ENCODE results near the gene NPSR1.
"Not testable (repeated sequence)": the region's sequence is repeated elsewhere in the genome, so short reads cannot be mapped to it uniquely, and the experiment has no call there.

The NPSR1 gene, protein sequence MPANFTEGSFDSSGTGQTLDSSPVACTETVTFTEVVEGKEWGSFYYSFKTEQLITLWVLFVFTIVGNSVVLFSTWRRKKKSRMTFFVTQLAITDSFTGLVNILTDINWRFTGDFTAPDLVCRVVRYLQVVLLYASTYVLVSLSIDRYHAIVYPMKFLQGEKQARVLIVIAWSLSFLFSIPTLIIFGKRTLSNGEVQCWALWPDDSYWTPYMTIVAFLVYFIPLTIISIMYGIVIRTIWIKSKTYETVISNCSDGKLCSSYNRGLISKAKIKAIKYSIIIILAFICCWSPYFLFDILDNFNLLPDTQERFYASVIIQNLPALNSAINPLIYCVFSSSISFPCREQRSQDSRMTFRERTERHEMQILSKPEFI

GRCh38 chr7:34657632-34658268, at the start of gene NPSR1:
TSS of gene NPSR1 (plus strand) at chr7:34658218. CDS start at chr7:34658413, 195 bp downstream.
- no peak for FAIRE-seq

- no peak for FAIRE-seq
Measured at GRCh38 chr7:34612661-34613060, 45.4 kb upstream of the NPSR1 start.

- FAIRE-seq: no peak
Measured at GRCh38 chr7:34620425-34620824, 37.6 kb upstream of the NPSR1 start.

DNA sequence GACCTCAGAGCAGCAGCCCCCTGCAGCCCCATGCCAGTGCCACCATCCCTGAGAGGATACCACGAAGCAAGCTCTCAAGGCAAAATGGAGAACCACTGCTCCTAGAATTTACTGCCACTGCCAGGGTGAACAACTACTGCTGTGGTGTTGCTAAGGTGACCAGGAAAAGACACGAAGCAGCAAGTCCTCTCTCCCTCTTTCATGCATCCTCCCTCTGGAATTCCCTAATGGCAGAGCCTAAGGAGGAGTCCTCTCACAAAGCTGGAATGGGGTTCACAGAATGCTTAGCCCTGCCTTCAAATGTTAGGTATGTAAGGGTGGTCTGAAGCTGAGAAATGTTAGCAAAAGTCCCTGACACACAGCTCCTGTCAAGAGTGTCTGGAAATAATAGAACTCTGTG, 35.8 kb upstream of the NPSR1 start:
- FAIRE-seq: no peak

DNA sequence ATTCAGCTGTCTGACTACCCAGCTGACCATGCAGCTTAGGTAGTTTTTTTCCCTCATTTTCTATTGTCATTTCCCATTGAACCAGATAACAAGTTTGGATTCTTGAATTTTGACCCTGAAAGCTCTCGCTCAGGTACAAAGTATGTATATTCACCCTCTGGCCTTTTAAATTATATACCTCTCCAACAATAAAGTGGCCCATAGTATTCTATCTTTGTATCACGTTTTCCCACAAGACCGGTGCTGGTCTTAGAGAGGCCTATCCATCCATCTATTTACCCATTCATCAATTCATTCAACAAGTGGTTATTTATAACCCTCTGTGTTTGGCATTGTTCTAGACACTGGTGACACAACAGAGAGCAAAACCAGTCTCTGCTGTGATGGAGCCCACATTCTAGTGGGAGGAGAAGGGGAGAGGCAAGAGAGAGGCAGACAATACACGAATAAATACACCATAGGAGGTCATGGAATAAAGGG, 35.2 kb upstream of the NPSR1 start:
- no peak for FAIRE-seq

DNA sequence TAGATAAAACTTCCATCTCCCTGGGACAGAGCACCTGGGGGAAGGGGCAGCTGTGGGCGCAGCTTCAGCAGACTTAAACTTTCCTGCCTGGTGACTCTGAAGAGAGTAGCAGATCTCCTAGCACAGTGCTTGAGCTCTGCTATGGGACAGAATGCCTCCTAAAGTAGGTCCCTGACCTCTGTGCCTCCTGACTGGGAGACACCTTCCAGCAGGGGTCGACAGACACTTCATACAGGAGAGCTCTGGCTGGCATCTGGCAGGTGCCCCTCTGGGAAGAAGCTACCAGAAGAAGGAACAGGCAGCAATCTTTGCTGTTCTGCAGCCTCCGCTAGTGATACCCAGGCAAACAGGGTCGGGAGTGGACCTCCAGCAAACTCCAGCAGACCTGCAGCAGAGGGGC, 29.4 kb upstream of the NPSR1 start:
- FAIRE-seq: not testable (repeated sequence)

- no peak for FAIRE-seq
Measured at GRCh38 chr7:34652809-34653208, 5.2 kb upstream of the NPSR1 start.

DNA sequence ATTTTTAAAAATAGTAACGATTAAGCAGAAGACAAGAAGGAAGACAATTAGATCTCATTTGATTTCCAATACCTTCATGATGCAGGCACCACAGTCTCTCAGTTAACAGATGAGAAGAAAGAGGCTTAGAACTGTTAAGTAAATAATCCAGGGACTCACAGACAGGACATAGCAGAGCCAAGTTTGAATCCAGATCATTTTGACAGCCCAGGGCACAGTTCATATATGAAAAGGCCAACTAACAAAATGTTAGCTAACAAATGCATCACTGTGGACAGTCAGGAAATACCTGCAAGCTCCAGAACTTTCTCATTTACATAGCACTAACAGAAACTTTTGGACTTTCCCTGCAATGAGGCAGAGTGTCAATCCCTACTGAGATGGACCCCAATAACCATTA, 4.2 kb upstream of the NPSR1 start:
- FAIRE-seq: no peak

DNA sequence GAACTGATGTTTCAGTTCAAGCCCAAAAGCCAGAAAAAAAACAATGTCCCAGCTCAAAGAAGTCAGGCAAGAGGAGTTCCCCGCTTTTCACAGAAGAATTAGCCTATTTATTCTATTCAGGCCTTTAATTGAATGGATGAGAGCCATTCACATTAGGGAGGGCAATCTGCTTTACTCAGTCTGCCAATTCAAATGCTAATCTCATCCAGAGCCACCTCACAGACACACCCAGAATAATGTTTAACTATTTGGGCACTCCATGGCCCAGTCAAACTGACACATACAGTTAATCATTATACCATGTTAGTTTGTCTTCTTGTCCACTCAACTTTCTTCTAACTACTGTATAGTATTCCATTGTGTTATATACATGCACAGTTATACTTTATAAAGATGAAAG, 2.6 kb upstream of the NPSR1 start:
- no peak for FAIRE-seq

DNA sequence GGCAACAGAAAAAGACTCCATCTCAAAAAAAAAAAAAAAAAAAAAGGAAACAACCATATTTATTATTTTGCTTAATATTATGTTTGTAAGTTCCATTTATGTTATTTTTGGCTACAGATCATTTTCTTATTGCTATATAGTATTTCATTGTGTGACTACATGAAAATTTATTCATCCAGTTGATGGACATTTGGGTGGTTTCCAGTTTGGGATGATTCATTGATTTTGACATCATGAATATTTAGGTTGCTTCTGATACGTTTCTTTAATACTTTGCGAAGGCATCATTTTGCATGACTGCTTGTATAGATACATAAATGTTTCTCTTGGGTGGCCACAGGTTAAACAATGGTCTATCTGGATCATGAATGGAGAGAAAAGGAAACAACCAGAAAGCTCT, 2.0 kb upstream of the NPSR1 start:
- FAIRE-seq: no peak

DNA sequence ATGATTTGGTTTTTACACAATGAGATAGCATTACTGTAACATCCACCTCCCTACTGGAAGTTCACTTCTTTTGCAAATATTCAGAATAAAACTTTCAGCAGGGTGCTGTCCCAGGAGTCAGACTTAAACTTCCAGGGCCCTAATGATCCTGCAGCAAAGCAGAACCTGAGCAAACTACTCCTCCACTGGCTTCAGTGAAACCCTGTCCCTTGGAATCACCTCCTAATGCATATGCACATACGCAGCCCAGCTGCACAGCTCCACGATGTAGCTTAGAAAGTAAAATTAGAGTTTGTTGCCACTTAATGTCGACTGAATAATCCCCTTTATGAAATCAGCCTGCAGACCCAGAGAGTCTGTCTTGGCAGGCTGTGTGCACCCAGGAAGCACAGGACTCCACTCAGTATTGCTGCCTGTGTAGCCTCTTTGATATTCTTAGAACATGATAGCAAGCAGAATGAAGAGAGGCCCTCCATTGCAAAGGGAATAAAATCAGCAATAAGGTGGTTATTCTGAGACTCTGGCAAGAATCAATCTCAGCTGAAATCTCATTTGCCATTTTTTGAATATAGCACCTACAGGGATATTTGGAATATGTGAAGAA, 1.6 kb downstream of the NPSR1 start:
- FAIRE-seq: no peak

GRCh38 chr7:34662058-34662708, 4.2 kb downstream of the NPSR1 start:
- FAIRE-seq: no peak

GRCh38 chr7:34664755-34665154, 6.7 kb downstream of the NPSR1 start:
- no peak for FAIRE-seq

GRCh38 chr7:34672430-34672829, 14.4 kb downstream of the NPSR1 start:
- no peak for FAIRE-seq

DNA sequence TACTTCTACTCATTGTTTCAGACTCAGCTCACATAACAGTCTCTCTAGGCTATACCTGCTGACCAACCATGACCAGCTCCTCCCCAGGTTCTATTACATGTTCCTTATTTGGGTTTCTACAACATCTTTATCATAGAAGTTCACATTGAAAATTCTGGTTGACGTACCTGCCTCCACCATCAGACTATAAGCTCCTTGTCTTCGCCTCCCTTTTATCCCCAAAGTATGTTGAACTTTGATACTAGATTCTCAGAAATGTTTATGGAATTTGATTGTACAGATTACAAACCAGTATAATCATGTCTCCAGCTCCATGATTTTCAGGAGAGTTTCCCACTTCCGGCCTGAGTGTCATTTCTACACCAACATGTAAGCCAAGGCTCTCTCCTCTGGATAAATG, 15.0 kb downstream of the NPSR1 start:
- FAIRE-seq: no peak

- no peak for FAIRE-seq
Measured at GRCh38 chr7:34675749-34676374, 17.8 kb downstream of the NPSR1 start.

GRCh38 chr7:34677491-34677890, 19.5 kb downstream of the NPSR1 start:
- FAIRE-seq: no peak

GRCh38 chr7:34687529-34687928, 29.5 kb downstream of the NPSR1 start:
- no peak for FAIRE-seq

GRCh38 chr7:34696415-34696814, 38.4 kb downstream of the NPSR1 start:
- FAIRE-seq: no peak

DNA sequence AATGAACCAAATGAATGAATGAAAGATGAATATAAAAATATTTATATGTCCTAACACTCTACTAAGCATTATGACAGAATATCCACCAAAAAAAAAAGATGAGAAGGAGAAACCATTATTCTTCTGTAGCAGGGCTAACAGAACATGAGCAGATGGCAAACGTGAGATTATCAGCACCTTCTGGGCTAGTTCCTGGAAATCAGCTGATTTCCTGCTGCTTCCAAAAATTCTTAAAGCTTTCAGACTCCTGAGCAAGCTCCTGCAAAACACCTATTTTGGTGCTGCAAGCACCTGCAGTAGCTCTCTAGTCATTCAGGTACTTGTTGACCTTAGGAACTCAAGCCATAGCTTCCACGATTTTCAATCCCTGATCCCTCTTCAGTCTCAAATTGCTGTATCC, 51.8 kb downstream of the NPSR1 start:
- no peak for FAIRE-seq

DNA sequence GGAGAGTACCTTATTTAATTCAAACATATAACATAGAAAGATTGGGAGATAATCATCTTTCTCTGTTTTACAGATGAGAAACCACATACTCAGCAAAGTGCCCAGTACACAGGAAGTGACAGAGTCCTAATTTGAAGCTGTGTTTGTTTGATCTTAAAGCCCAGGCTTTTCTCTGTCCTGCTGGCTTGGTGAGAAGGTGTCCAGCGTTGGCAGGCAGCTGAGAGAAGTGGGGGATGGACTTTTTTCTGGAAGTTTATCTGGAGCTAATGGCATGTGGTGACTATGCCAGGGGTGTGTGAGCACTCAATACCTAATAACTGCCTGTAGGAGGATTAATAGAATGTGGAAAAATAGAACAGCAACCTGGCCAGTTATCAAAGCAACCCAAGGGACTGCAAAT, 60.8 kb downstream of the NPSR1 start:
- FAIRE-seq: no peak

- no peak for FAIRE-seq
Measured at GRCh38 chr7:34719636-34720035, 61.6 kb downstream of the NPSR1 start.

DNA sequence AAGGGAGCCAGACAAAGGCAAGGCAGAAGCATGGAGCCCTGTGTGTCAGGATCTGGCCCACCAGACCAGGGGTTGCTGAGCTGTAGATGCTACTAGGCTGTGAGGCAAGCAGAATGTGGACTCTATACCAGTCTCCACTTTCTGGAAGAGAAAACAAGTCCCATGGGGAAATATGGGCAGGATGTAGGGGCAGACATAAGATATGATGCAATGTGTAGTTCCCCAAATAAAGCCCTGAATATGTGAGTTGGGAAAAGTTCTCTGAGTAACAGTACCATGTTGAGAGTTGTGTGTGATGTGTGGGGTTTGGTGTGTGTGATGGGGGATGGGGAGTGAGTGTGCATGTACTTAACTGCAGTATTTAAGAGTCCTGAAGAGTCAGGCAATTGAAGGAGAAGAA, 62.3 kb downstream of the NPSR1 start:
- FAIRE-seq: no peak

All from endometrium (tissue), 2 donors.